Measurements from ENCODE around the gene SLC22A2. TPM values are rescaled to one million over a fixed set of nuclear protein-coding genes. Genes with fewer than 3 reads are reported as not detected.

SLC22A2 gene
- total RNA-seq, 4 donors from 2014 or later = not detected

DNA sequence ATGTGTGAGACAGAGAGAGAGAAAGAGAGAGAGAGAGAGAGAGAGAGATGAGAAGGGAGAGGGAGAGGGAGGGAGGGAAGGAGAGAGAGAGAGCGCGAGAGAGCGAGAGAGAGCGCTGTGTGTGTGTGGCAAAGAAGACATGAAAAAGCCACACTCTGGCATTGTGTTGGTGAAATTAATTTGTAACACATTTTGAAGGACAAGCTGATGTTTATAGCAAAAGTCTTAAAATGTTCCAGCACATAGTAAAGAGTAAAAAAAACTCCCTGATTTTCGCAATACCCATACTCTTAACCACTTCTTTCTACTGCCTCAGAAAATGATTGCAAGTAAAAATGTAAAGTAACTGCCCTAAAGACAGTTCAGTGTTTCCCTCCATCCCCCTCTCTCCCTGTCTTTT lies 80.3 kb downstream of the SLC22A2 start:
- no peak overlapping the region for H3K4me3 ChIP-seq
- no peaks in the 10 kb centered on the region for H3K27me3 ChIP-seq
- TF ChIP-seq, protein P1, sequence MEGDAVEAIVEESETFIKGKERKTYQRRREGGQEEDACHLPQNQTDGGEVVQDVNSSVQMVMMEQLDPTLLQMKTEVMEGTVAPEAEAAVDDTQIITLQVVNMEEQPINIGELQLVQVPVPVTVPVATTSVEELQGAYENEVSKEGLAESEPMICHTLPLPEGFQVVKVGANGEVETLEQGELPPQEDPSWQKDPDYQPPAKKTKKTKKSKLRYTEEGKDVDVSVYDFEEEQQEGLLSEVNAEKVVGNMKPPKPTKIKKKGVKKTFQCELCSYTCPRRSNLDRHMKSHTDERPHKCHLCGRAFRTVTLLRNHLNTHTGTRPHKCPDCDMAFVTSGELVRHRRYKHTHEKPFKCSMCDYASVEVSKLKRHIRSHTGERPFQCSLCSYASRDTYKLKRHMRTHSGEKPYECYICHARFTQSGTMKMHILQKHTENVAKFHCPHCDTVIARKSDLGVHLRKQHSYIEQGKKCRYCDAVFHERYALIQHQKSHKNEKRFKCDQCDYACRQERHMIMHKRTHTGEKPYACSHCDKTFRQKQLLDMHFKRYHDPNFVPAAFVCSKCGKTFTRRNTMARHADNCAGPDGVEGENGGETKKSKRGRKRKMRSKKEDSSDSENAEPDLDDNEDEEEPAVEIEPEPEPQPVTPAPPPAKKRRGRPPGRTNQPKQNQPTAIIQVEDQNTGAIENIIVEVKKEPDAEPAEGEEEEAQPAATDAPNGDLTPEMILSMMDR (IDR thresholded peaks at IDR 0.05) = no peak
- TF ChIP-seq EP300 (IDR thresholded peaks at IDR 0.05) (no peak), POLR2A (IDR thresholded peaks at IDR 0.05) (no peak)
- no peak for DNase-seq (ENCODE audit: low spot score in 2 of 2)
- H3K27ac ChIP-seq = no peak overlapping the region
- 48 to 56% methylated on average over 5 of the region's 5 CpGs for WGBS, 2 donors
- H3K9me3 ChIP-seq = no peaks in the 10 kb centered on the region
- no peaks in the 10 kb centered on the region for H3K4me1 ChIP-seq
- no peaks in the 10 kb centered on the region for H3K36me3 ChIP-seq

DNA sequence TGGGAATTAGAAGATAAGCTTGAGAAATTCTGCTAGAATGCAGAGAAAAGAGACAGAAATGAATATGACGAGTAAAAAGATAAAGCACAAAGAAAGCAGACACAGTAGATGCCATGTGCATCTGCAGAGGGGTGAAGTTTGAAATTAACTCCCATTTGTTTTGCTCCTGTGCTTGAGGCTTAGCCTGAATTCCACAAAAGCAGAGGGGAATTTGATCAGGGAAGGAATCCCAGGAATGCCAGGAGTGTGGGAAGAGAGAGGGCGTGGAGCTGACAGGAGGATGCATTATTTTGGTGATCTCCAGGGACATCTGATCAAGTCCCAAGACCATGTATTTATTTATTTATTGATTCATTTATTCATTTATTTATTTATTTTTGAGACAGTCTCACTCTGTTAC lies 81.4 kb downstream of the SLC22A2 start:
- no peaks in the 10 kb centered on the region for H3K36me3 ChIP-seq
- TF ChIP-seq EP300 (IDR thresholded peaks at IDR 0.05) (no peak), POLR2A (IDR thresholded peaks at IDR 0.05) (no peak)
- TF ChIP-seq, protein P1 (IDR thresholded peaks at IDR 0.05) = no peak
- no peak overlapping the region for H3K27ac ChIP-seq
- no peaks in the 10 kb centered on the region for H3K9me3 ChIP-seq
- no peaks in the 10 kb centered on the region for H3K4me1 ChIP-seq
- DNase-seq (ENCODE audit: low spot score in 2 of 2) = no peak
- H3K27me3 ChIP-seq = no peaks in the 10 kb centered on the region
- 36 to 46% methylated on average over 2 of the region's 2 CpGs for WGBS, 2 donors
- no peak overlapping the region for H3K4me3 ChIP-seq

DNA sequence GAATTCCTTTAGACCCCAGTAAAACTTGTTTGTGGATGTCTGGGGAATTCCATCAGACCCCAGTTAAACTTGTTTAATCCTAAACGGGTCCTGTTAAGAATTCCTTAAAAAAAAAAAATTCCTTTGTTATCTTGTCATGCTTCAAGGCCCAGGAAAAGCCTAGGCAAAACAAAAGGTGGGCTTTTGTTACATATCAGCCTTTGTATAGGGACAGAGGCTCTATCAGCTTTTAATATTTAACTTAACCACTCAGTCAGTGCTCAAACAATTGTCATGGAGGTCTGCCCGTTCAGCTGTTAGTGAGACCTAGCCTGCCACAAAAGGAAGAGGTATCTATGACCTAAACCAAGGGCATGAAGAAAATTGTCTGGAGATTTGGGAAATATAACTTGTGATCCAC lies 83.9 kb downstream of the SLC22A2 start:
- 58 to 60% methylated on average over 2 of the region's 2 CpGs for WGBS, 2 donors
- TF ChIP-seq EP300 (IDR thresholded peaks at IDR 0.05) (no peak), POLR2A (IDR thresholded peaks at IDR 0.05) (no peak)
- TF ChIP-seq, protein P1 (IDR thresholded peaks at IDR 0.05) = no peak
- no peaks in the 10 kb centered on the region for H3K27me3 ChIP-seq
- H3K4me3 ChIP-seq = no peak overlapping the region
- H3K27ac ChIP-seq = no peak overlapping the region
- H3K36me3 ChIP-seq = no peaks in the 10 kb centered on the region
- H3K9me3 ChIP-seq = no peaks in the 10 kb centered on the region
- no peaks in the 10 kb centered on the region for H3K4me1 ChIP-seq
- no peak for DNase-seq (ENCODE audit: low spot score in 2 of 2)

DNA sequence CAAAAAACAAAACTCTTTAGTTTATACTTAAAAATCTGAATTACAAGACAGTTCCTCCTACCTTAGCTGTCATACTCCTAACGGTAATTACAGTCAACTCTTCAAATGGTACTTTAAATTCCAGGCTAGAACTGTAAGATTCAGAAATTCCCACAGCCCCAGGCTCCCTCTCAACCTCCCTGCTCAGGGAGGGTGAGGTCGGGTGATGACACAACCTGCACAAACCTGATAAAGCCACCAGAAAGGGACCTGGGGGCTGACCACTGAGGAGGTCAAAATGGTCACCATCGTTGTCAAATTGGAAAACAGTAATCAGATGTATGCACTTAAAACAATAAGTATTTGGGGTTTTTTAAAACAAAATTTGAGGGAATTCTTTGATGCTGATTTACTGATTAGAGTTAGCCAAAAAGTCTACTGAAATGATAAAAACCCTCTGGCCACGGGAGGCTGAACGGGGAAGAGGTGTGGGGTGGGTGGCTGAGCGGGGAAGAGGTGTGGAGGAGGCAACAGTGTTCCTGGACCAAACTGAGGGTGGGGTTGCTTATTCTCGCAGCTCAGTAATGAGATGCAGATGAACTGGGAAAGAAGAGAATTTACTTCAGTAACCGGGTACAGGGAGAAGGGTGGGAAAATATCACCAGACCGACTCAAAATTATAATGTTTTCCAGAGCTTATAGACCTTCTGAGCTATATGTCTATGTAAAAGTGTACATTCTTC lies 84.7 kb downstream of the SLC22A2 start:
- no peak overlapping the region for H3K4me3 ChIP-seq
- 67 to 73% methylated on average over 9 of the region's 9 CpGs for WGBS, 2 donors
- H3K4me1 ChIP-seq = no peaks in the 10 kb centered on the region
- H3K9me3 ChIP-seq = no peaks in the 10 kb centered on the region
- H3K36me3 ChIP-seq = no peaks in the 10 kb centered on the region
- DNase-seq (ENCODE audit: low spot score in 2 of 2) = no peak
- no peaks in the 10 kb centered on the region for H3K27me3 ChIP-seq
- TF ChIP-seq, protein P1 (IDR thresholded peaks at IDR 0.05) = no peak
- no peak for TF ChIP-seq EP300 (IDR thresholded peaks at IDR 0.05)
- no peak for TF ChIP-seq POLR2A (IDR thresholded peaks at IDR 0.05)
- H3K27ac ChIP-seq = no peak overlapping the region

DNA sequence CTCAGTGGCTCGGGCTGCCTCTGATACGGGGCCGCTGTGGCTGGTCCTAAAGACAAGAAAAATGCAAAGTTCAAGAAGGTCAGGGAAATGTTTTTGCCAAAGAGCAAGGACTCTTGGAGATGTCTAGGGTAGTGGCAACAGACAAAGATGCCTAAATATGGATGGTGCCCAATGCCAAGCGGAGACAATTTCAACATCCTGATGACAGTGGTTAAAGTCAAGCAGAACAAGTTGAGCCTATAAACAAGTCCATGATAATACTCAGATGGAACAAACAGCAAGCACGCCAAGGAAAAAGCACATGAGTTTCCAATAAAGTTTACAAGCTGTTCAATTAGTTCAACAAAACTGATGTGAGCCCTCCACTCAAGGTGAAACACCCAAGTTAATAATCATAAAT lies 85.9 kb downstream of the SLC22A2 start:
- TF ChIP-seq POLR2A (IDR thresholded peaks at IDR 0.05) = no peak
- TF ChIP-seq, protein P1 (IDR thresholded peaks at IDR 0.05) = no peak
- H3K4me3 ChIP-seq = no peak overlapping the region
- no peak overlapping the region for H3K27ac ChIP-seq
- WGBS, 2 donors = 85 to 90% methylated on average over 5 of the region's 5 CpGs
- no peaks in the 10 kb centered on the region for H3K36me3 ChIP-seq
- no peak for DNase-seq (ENCODE audit: low spot score in 2 of 2)
- H3K4me1 ChIP-seq = no peaks in the 10 kb centered on the region
- H3K9me3 ChIP-seq = no peaks in the 10 kb centered on the region
- no peaks in the 10 kb centered on the region for H3K27me3 ChIP-seq

Data from tibial nerve (tissue), 4 donors.